Brain microvascular endothelial cell (primary cell): Measurements from ENCODE around the gene VPREB3.
"Not testable (repeated sequence)": the region's sequence is repeated elsewhere in the genome, so short reads cannot be mapped to it uniquely, and the experiment has no call there.

Source experiments
- DNase-seq: peaks from one replicate; pipeline ENCODE4 v3.0.0-alpha.2; 2020
- H3K27ac ChIP-seq: fragments of 250-450 bp; sonication (Bioruptor Pico); 2 replicates; pipeline ENCODE4 v1.5.1; 2020; ENCODE audit warnings: mild to moderate bottlenecking, moderate library complexity
- H3K27me3 ChIP-seq: fragments of 250-450 bp; sonication (Bioruptor Pico); replicated peaks from 2 replicates; pipeline ENCODE4 v1.5.1; 2020; ENCODE audit warnings: mild to moderate bottlenecking
- H3K36me3 ChIP-seq: fragments of 250-450 bp; sonication (Bioruptor Pico); replicated peaks from 2 replicates; pipeline ENCODE4 v1.5.1; 2020; ENCODE audit warnings: mild to moderate bottlenecking
- H3K4me3 ChIP-seq: 2 replicates; pipeline ENCODE4 v1.5.1; 2011; ENCODE audit warnings: low read depth, mild to moderate bottlenecking, control low read depth, low read length, moderate library complexity
- in situ Hi-C: cut with HindIII; loops from 2 replicates; pipeline ENCODE4 v1.10.0; 2017; ENCODE audit warnings: low sequenced_read_pairs, low pct_ligation_motif_present
- TF ChIP-seq, protein P1 (sequence below): IDR thresholded peaks from 2 replicates; pipeline ENCODE4 v1.5.1; 2011; ENCODE audit warnings: low read depth, mild to moderate bottlenecking, moderate library complexity, low read length, control low read depth, inconsistent platforms; ENCODE audit errors: missing control alignments

VPREB3 gene

DNA sequence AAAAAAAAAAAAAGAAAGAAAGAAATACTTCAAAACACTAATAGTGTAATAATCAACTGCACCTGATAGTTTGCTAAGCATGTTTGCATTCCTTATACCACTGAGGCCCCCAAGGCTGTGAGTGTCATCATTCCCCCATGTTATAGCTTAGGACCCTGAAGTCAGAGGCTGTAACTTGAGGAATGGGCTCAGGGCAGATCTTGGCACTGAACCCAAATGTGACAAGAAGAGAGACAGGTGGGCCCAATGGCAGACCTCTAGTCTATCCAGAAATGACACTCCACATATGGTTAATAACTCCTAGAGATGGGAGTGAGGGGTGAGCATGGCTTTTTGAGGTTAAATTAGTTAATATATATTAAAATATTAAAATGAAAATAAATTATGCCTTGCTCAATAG, 16.5 kb downstream of the VPREB3 start:
- TF ChIP-seq, protein P1, sequence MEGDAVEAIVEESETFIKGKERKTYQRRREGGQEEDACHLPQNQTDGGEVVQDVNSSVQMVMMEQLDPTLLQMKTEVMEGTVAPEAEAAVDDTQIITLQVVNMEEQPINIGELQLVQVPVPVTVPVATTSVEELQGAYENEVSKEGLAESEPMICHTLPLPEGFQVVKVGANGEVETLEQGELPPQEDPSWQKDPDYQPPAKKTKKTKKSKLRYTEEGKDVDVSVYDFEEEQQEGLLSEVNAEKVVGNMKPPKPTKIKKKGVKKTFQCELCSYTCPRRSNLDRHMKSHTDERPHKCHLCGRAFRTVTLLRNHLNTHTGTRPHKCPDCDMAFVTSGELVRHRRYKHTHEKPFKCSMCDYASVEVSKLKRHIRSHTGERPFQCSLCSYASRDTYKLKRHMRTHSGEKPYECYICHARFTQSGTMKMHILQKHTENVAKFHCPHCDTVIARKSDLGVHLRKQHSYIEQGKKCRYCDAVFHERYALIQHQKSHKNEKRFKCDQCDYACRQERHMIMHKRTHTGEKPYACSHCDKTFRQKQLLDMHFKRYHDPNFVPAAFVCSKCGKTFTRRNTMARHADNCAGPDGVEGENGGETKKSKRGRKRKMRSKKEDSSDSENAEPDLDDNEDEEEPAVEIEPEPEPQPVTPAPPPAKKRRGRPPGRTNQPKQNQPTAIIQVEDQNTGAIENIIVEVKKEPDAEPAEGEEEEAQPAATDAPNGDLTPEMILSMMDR: no peak
- DNase-seq: no peak
- in situ Hi-C loops: no loop called here

DNA sequence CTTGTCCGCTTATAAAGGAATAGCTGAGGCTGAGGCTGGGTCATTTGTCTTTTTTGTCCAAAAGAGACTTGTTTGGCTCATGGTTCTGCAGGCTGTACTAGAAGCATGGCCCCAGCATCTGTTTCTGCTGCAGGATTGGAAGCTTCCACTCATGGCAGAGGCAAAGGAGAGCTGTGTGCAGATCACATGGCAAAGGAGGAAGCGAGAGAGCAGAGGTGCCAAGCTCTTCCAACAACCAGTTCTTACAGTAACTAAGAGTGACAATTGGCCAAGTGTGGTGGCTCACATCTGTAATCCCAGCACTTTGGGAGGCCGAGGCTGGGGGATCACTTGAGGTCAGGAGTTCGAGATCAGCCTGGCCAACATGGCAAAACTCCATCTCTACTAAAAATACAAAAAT, 26.1 kb downstream of the VPREB3 start:
- in situ Hi-C loops, DNase-seq, H3K27ac ChIP-seq, H3K36me3 ChIP-seq, H3K27me3 ChIP-seq, H3K4me3 ChIP-seq: not testable (repeated sequence)

More for the DNA sequence above, 16.5 kb downstream of the VPREB3 start:
- no peaks in the 10 kb centered on the region for H3K27me3 ChIP-seq
- no peak overlapping the region for H3K27ac ChIP-seq
- H3K4me3 ChIP-seq: no peak overlapping the region
- H3K36me3 ChIP-seq: peaks cover 3% of the 10 kb centered on the region

DNA sequence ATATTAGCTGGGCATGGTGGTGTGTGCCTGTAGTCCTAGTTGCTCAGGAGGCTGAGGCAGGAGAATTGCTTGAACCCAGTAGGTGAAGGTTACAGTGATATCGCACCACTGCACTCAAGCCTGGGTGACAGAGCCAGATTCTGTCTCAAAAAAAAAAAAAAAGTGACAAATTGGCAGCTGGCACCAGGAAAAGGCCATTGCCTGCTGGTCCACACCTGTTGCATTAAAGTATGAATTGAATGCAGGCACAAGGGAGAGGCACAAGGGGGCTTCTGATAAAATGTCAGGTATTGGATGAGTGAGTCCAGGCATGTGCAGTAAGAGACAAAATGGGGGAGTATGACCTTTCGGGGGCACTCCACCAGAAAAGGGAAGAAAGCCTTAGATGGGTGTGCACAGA, 31.5 kb downstream of the VPREB3 start:
- TF ChIP-seq, protein P1: no peak
- H3K27ac ChIP-seq: no peak overlapping the region
- no peaks in the 10 kb centered on the region for H3K36me3 ChIP-seq
- no peaks in the 10 kb centered on the region for H3K27me3 ChIP-seq
- H3K4me3 ChIP-seq: no peak overlapping the region
- DNase-seq: no peak
- in situ Hi-C loops: no loop called here

DNA sequence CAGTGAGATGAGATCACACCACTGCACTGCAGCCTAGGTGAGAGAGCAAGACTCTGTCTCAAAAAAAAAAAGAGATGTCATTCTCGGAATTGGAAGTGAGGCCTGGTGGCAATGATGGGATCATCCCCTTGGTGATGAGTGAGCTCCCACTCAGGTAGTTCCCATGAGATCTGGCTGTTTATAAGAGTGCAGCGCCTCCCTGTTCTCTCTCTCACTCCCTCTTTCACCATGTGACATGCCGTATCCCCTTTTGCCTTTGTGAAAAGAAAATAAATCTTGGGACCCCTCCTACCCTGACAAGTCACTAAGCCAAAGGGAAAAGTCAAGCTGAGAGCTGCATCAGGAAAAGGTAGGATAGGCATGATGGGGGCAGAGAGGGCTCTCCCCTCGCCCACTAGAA, 32.1 kb downstream of the VPREB3 start:
- Histone ChIP-seq H3K27me3 (no peaks in the 10 kb centered on the region), H3K27ac (no peak overlapping the region), H3K36me3 (no peaks in the 10 kb centered on the region), H3K4me3 (no peak overlapping the region)
- no peak for DNase-seq
- TF ChIP-seq, protein P1: no peak
- in situ Hi-C loops: no loop called here

DNA sequence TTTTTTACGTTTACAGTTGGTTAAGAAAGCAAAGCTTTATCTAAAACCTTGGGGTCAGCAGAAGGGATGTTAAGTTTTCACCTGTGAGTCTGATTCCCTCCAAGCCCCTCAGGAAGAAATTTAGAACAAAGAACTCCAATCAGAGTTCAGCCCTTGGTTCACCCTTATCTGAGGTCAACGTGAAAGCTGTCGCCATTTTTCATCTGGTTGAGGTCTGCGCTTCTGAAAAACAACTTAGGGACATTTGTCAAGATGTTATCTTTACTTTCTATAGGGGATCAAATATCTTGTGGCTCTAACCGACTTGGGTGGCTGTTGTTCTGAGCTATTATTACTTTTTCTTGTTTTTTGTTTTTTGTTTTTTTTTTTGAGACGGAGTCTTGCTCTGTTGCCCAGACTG, 33.4 kb downstream of the VPREB3 start:
- H3K36me3 ChIP-seq: no peaks in the 10 kb centered on the region
- no peaks in the 10 kb centered on the region for H3K27me3 ChIP-seq
- DNase-seq: no peak
- in situ Hi-C loops: no loop called here
- no peak overlapping the region for H3K27ac ChIP-seq
- no peak overlapping the region for H3K4me3 ChIP-seq
- TF ChIP-seq, protein P1: no peak

DNA sequence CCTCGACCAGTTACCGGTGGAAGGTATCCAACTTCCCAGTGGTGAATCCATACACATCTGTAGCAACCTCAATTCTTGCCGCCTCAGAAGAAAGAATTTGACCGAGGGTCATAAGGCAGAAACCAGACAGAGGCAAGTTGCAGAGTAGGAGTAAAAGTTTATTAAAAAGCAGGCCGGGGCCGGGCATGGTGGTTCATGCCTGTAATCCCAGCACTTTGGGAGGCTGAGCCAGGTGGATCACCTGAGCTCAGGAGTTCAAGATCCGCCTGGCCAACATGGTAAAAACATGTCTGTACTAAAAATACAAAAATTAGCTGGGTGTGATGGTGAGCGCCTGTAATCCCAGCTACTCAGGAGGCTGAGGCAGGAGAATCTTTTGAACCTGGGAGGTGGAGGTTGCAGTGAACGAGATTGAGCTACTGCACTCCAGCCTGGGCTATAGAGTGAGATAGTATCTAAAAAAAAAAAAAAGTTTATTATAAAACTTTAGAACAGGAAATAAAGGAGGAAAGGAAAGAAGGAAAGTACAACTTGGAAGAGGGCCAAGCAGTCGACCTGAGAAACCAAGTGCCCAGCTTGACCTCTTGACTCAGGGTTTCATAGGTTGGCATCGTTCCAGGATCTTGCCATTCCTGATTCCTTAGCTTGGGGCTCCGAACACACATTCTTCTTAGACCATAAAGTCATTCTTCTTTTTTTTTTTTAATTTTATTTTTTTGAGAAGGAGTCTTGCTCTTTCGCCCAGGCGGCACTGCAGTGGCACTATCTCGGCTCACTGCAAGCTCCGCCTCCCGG, 35.7 kb downstream of the VPREB3 start:
- Histone ChIP-seq H3K4me3 (no peak overlapping the region), H3K27me3 (no peaks in the 10 kb centered on the region), H3K36me3 (peaks cover 5% of the 10 kb centered on the region), H3K27ac (no peak overlapping the region)
- in situ Hi-C loops: no loop called here
- TF ChIP-seq, protein P1: no peak
- no peak for DNase-seq
